HEK293 (cell line): Measurements from ENCODE around the gene RNF217.
A peak's percentile ranks its signal among the peaks of the same experiment; 100 is the strongest.

Source experiments
- FEZF1 ChIP-seq: fragments of 450-650 bp; formaldehyde crosslinking; IDR thresholded peaks from 2 replicates; pipeline ENCODE4 v1.5.1; 2016; ENCODE audit warnings: missing biosample characterization, missing genetic modification characterization
- GFI1B ChIP-seq: fragments of 450-650 bp; formaldehyde crosslinking; IDR thresholded peaks from 2 replicates; pipeline ENCODE4 v1.5.1; 2016; ENCODE audit warnings: missing biosample characterization, missing genetic modification characterization
- GLI2 ChIP-seq: fragments of 450-650 bp; formaldehyde crosslinking; IDR thresholded peaks from 2 replicates; pipeline ENCODE4; 2017; ENCODE audit warnings: missing biosample characterization, missing genetic modification characterization, low read depth, borderline replicate concordance
- KLF16 ChIP-seq: fragments of 450-650 bp; formaldehyde crosslinking; IDR thresholded peaks from 2 replicates; pipeline ENCODE4 v1.5.1; 2017; ENCODE audit warnings: missing biosample characterization, missing genetic modification characterization
- KLF8 ChIP-seq: fragments of 450-650 bp; formaldehyde crosslinking; IDR thresholded peaks from 2 replicates; pipeline ENCODE4 v1.5.1; 2016; ENCODE audit warnings: missing biosample characterization, missing genetic modification characterization
- SP7 ChIP-seq: fragments of 450-650 bp; formaldehyde crosslinking; IDR thresholded peaks from 2 replicates; pipeline ENCODE4 v1.5.1; 2016; ENCODE audit warnings: missing biosample characterization, missing genetic modification characterization
- ZBTB17 ChIP-seq: fragments of 450-650 bp; formaldehyde crosslinking; IDR thresholded peaks from 2 replicates; pipeline ENCODE4 v1.5.1; 2016; ENCODE audit warnings: missing biosample characterization, missing genetic modification characterization
- ZEB2 ChIP-seq: fragments of 450-650 bp; formaldehyde crosslinking; IDR thresholded peaks from 2 replicates; pipeline ENCODE4 v1.5.1; 2016; ENCODE audit warnings: missing biosample characterization, missing genetic modification characterization
- ZNF140 ChIP-seq: fragments of 450-650 bp; formaldehyde crosslinking; IDR thresholded peaks from 2 replicates; pipeline ENCODE4 v1.5.1; 2016; ENCODE audit warnings: missing biosample characterization, missing genetic modification characterization
- ZNF146 ChIP-seq: fragments of 450-650 bp; formaldehyde crosslinking; IDR thresholded peaks from 2 replicates; pipeline ENCODE4 v1.5.1; 2016; ENCODE audit warnings: missing biosample characterization, missing genetic modification characterization
- ZNF169 ChIP-seq: fragments of 450-650 bp; formaldehyde crosslinking; IDR thresholded peaks from 2 replicates; pipeline ENCODE4 v1.5.1; 2016; ENCODE audit warnings: missing biosample characterization, missing genetic modification characterization
- ZNF324 ChIP-seq: fragments of 450-650 bp; formaldehyde crosslinking; IDR thresholded peaks from 2 replicates; pipeline ENCODE4 v1.5.1; 2016; ENCODE audit warnings: missing biosample characterization, missing genetic modification characterization
- ZNF366 ChIP-seq: fragments of 450-650 bp; formaldehyde crosslinking; conservative IDR thresholded peaks from 2 replicates; pipeline ENCODE4 v1.5.1; 2016; ENCODE audit warnings: missing biosample characterization, missing genetic modification characterization
- ZNF701 ChIP-seq: fragments of 450-650 bp; formaldehyde crosslinking; IDR thresholded peaks from 2 replicates; pipeline ENCODE4 v1.5.1; 2016; ENCODE audit warnings: missing biosample characterization, missing genetic modification characterization
- ZNF76 ChIP-seq: fragments of 450-650 bp; formaldehyde crosslinking; IDR thresholded peaks from 2 replicates; pipeline ENCODE4; 2016; ENCODE audit warnings: low read depth, missing biosample characterization, missing genetic modification characterization, borderline replicate concordance
- ZNF785 ChIP-seq: fragments of 450-650 bp; formaldehyde crosslinking; IDR thresholded peaks from 2 replicates; pipeline ENCODE4 v1.5.1; 2016; ENCODE audit warnings: missing biosample characterization, missing genetic modification characterization
- ZSCAN30 ChIP-seq: fragments of 450-650 bp; IDR thresholded peaks from 2 replicates; pipeline ENCODE4 v1.5.1; 2018; ENCODE audit warnings: missing biosample characterization, mild to moderate bottlenecking, missing genetic modification characterization, moderate library complexity
- TF ChIP-seq, protein P1 (sequence below): fragments of 450-650 bp; formaldehyde crosslinking; IDR thresholded peaks from 2 replicates; pipeline ENCODE4 v1.5.1; 2016; ENCODE audit warnings: missing biosample characterization, missing genetic modification characterization
- TF ChIP-seq, protein P2 (sequence below): fragments of 450-650 bp; formaldehyde crosslinking; IDR thresholded peaks from 2 replicates; pipeline ENCODE4 v1.5.1; 2016; ENCODE audit warnings: missing biosample characterization, missing genetic modification characterization, low read depth
- TF ChIP-seq, protein P3 (sequence below): fragments of 450-650 bp; IDR thresholded peaks from 2 replicates; pipeline ENCODE4 v1.5.1; 2018; ENCODE audit warnings: missing biosample characterization, mild to moderate bottlenecking, missing genetic modification characterization
- TF ChIP-seq, protein P4 (sequence below): fragments of 450-650 bp; formaldehyde crosslinking; IDR thresholded peaks from 2 replicates; pipeline ENCODE4 v1.5.1; 2016; ENCODE audit warnings: missing biosample characterization, missing genetic modification characterization
- TF ChIP-seq, protein P5 (sequence below): fragments of 450-650 bp; formaldehyde crosslinking; IDR thresholded peaks from 2 replicates; pipeline ENCODE4 v1.5.1; 2016; ENCODE audit warnings: missing biosample characterization, missing genetic modification characterization
- TF ChIP-seq, protein P6 (sequence below): fragments of 450-650 bp; formaldehyde crosslinking; IDR thresholded peaks from 2 replicates; pipeline ENCODE4 v1.5.1; 2017; ENCODE audit warnings: missing biosample characterization, missing genetic modification characterization
- TF ChIP-seq, protein P7 (sequence below): fragments of 450-650 bp; formaldehyde crosslinking; IDR thresholded peaks from 2 replicates; pipeline ENCODE4 v1.5.1; 2016; ENCODE audit warnings: missing biosample characterization, missing genetic modification characterization
- TF ChIP-seq, protein P8 (sequence below): fragments of 450-650 bp; formaldehyde crosslinking; conservative IDR thresholded peaks from 2 replicates; pipeline ENCODE4 v1.5.1; 2016; ENCODE audit warnings: low read depth, missing biosample characterization, missing genetic modification characterization

RNF217 gene

DNA sequence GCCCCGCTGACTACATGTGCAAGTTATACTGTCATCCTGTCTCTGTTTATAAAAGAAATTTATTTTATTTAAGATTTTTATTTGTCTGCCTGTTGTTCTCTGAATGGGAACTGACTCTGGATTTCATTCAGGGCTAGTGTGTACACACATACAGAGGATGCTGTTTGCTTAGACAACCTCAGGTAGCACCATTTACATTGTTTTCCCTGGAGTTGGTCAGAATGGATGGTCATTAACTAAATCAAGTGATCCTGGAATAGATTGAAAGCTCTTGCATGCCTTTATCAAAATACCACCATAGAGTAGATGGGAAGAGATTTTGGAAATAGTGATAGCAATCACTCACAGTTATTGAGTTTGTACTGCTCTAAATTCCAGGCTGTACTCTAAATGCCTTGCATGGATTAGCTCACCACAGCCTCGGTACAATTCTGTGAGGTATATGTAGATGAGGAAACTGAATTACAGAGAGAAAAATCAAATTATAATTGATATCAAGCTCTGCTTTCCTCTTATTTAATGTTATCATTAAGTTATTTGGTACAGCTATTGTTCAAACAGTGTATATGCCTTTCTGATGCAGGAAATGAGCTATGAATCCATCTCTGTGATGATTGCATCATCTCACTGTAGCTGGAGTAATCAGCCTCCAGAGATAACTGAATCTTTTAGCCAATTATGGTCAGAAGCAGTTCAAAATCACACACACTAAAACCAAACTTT, 51.9 kb downstream of the RNF217 start (continued):
- TF ChIP-seq KLF16 (tag by site-specific recombination) (no peak), SP7 (0 out of 2 replicates have a peak, but pooled peaks have one; percentile 21), ZNF366 (tag by site-specific recombination) (peak; percentile 27; the same call in 1 of the 2 replicates), GFI1B (tag by site-specific recombination) (no peak), ZNF701 (tag by site-specific recombination) (no peak), ZNF785 (tag by site-specific recombination) (no peak), ZNF169 (no peak), GLI2 (tag by site-specific recombination) (no peak), FEZF1 (peak; percentile 34; the same call in 1 of the 2 replicates), KLF8 (tag by site-specific recombination) (no peak), ZBTB17 (tag by site-specific recombination) (peak; percentile 87), ZNF146 (tag by site-specific recombination) (no peak), ZSCAN30 (tag by site-specific recombination) (no peak), ZNF76 (no peak), ZEB2 (tag by site-specific recombination) (peak; percentile 33; the same call in 1 of the 2 replicates), ZNF324 (no peak), ZNF140 (tag by site-specific recombination) (no peak)
- TF ChIP-seq, protein P1, sequence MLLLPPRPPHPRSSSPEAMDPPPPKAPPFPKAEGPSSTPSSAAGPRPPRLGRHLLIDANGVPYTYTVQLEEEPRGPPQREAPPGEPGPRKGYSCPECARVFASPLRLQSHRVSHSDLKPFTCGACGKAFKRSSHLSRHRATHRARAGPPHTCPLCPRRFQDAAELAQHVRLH, result peak; percentile 50; the same call in 1 of the 2 replicates
- TF ChIP-seq, protein P2, sequence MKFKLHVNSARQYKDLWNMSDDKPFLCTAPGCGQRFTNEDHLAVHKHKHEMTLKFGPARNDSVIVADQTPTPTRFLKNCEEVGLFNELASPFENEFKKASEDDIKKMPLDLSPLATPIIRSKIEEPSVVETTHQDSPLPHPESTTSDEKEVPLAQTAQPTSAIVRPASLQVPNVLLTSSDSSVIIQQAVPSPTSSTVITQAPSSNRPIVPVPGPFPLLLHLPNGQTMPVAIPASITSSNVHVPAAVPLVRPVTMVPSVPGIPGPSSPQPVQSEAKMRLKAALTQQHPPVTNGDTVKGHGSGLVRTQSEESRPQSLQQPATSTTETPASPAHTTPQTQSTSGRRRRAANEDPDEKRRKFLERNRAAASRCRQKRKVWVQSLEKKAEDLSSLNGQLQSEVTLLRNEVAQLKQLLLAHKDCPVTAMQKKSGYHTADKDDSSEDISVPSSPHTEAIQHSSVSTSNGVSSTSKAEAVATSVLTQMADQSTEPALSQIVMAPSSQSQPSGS (tag by site-specific recombination), result peak; percentile 77
- TF ChIP-seq, protein P3, sequence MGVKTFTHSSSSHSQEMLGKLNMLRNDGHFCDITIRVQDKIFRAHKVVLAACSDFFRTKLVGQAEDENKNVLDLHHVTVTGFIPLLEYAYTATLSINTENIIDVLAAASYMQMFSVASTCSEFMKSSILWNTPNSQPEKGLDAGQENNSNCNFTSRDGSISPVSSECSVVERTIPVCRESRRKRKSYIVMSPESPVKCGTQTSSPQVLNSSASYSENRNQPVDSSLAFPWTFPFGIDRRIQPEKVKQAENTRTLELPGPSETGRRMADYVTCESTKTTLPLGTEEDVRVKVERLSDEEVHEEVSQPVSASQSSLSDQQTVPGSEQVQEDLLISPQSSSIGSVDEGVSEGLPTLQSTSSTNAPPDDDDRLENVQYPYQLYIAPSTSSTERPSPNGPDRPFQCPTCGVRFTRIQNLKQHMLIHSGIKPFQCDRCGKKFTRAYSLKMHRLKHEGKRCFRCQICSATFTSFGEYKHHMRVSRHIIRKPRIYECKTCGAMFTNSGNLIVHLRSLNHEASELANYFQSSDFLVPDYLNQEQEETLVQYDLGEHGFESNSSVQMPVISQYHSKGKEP (tag by site-specific recombination), result 0 out of 2 replicates have a peak, but pooled peaks have one; percentile 34
- TF ChIP-seq, protein P4, sequence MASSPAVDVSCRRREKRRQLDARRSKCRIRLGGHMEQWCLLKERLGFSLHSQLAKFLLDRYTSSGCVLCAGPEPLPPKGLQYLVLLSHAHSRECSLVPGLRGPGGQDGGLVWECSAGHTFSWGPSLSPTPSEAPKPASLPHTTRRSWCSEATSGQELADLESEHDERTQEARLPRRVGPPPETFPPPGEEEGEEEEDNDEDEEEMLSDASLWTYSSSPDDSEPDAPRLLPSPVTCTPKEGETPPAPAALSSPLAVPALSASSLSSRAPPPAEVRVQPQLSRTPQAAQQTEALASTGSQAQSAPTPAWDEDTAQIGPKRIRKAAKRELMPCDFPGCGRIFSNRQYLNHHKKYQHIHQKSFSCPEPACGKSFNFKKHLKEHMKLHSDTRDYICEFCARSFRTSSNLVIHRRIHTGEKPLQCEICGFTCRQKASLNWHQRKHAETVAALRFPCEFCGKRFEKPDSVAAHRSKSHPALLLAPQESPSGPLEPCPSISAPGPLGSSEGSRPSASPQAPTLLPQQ (tag by site-specific recombination), result 0 out of 2 replicates have a peak, but pooled peaks have one; percentile 30
- TF ChIP-seq, protein P5, sequence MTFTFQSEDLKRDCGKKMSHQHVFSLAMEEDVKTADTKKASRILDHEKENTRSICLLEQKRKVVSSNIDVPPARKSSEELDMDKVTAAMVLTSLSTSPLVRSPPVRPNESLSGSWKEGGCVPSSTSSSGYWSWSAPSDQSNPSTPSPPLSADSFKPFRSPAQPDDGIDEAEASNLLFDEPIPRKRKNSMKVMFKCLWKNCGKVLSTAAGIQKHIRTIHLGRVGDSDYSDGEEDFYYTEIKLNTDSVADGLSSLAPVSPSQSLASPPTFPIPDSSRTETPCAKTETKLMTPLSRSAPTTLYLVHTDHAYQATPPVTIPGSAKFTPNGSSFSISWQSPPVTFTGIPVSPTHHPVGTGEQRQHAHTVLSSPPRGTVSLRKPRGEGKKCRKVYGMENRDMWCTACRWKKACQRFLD, result no peak
- TF ChIP-seq, protein P6, sequence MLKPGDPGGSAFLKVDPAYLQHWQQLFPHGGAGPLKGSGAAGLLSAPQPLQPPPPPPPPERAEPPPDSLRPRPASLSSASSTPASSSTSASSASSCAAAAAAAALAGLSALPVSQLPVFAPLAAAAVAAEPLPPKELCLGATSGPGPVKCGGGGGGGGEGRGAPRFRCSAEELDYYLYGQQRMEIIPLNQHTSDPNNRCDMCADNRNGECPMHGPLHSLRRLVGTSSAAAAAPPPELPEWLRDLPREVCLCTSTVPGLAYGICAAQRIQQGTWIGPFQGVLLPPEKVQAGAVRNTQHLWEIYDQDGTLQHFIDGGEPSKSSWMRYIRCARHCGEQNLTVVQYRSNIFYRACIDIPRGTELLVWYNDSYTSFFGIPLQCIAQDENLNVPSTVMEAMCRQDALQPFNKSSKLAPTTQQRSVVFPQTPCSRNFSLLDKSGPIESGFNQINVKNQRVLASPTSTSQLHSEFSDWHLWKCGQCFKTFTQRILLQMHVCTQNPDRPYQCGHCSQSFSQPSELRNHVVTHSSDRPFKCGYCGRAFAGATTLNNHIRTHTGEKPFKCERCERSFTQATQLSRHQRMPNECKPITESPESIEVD (tag by site-specific recombination), result peak; percentile 29; the same call in 1 of the 2 replicates
- TF ChIP-seq, protein P7, sequence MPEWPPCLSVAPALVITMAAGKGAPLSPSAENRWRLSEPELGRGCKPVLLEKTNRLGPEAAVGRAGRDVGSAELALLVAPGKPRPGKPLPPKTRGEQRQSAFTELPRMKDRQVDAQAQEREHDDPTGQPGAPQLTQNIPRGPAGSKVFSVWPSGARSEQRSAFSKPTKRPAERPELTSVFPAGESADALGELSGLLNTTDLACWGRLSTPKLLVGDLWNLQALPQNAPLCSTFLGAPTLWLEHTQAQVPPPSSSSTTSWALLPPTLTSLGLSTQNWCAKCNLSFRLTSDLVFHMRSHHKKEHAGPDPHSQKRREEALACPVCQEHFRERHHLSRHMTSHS (tag by site-specific recombination), result no peak
- TF ChIP-seq, protein P8, sequence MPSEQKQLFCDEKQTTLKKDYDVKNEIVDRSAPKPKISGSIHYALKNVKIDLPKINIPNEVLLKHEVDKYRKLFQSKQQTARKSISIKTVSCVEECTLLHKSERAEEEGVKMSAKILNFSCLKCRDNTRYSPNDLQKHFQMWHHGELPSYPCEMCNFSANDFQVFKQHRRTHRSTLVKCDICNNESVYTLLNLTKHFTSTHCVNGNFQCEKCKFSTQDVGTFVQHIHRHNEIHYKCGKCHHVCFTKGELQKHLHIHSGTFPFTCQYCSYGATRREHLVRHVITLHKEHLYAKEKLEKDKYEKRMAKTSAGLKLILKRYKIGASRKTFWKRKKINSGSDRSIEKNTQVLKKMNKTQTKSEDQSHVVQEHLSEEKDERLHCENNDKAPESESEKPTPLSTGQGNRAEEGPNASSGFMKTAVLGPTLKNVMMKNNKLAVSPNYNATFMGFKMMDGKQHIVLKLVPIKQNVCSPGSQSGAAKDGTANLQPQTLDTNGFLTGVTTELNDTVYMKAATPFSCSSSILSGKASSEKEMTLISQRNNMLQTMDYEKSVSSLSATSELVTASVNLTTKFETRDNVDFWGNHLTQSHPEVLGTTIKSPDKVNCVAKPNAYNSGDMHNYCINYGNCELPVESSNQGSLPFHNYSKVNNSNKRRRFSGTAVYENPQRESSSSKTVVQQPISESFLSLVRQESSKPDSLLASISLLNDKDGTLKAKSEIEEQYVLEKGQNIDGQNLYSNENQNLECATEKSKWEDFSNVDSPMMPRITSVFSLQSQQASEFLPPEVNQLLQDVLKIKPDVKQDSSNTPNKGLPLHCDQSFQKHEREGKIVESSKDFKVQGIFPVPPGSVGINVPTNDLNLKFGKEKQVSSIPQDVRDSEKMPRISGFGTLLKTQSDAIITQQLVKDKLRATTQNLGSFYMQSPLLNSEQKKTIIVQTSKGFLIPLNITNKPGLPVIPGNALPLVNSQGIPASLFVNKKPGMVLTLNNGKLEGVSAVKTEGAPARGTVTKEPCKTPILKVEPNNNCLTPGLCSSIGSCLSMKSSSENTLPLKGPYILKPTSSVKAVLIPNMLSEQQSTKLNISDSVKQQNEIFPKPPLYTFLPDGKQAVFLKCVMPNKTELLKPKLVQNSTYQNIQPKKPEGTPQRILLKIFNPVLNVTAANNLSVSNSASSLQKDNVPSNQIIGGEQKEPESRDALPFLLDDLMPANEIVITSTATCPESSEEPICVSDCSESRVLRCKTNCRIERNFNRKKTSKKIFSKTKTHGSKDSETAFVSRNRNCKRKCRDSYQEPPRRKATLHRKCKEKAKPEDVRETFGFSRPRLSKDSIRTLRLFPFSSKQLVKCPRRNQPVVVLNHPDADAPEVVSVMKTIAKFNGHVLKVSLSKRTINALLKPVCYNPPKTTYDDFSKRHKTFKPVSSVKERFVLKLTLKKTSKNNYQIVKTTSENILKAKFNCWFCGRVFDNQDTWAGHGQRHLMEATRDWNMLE (tag by site-specific recombination), result peak; percentile 61
